Mesendoderm (in vitro differentiated cells): ENCODE measurements around the gene IGF1R.

ENCODE experiments used
- small RNA-seq: library from polyadenylated mRNA; stranded (forward); fragments of <200 nt; extraction: miRNeasy Mini kit (QIAGEN cat#:217004); gene quantifications from one replicate; pipeline ENCODE3, GENCODE V24; 2013; ENCODE audit not compliant: insufficient read depth

The IGF1R gene

Small RNA genes lying within 50 kb of the gene (small RNA-seq; reads per million reads assigned to genes)
- 2.5 reads per million, percentile 34 among the genes with 10 or more reads in this experiment for gene MIR4714
